Measurements from ENCODE around the gene HOXC4.
"Not testable (repeated sequence)": the region's sequence is repeated elsewhere in the genome, so short reads cannot be mapped to it uniquely, and the experiment has no call there.

- TF ChIP-seq CTCF, POLR2A (IDR thresholded peaks at IDR 0.05): not testable (repeated sequence)
Observed at GRCh38 chr12:54080008-54080924, 26.6 kb downstream of the HOXC4 start.
